Chondrocyte (in vitro differentiated cells): ENCODE results near the gene MYO15B. TPM values are rescaled to one million over a fixed set of nuclear protein-coding genes. Genes with fewer than 3 reads are reported as not detected.

Experiments
- DNase-seq: peaks from one replicate; pipeline ENCODE4 v3.0.0; 2021; ENCODE audit warnings: mixed read lengths, low spot score
- H3K27ac Mint-ChIP-seq: one replicate; pipeline ENCODE4 v1.8.0; 2021; ENCODE audit warnings: mild to moderate bottlenecking, moderate library complexity, mixed read lengths; ENCODE audit not compliant: unreplicated experiment
- H3K27me3 Mint-ChIP-seq: 2 replicates; pipeline ENCODE4 v1.8.0; 2021; ENCODE audit warnings: low read depth, mixed read lengths
- H3K36me3 Mint-ChIP-seq: 2 replicates; pipeline ENCODE4 v1.8.0; 2021; ENCODE audit warnings: low read depth, mixed read lengths
- H3K4me1 Mint-ChIP-seq: 2 replicates; pipeline ENCODE4 v1.8.0; 2021; ENCODE audit warnings: low read depth, mild to moderate bottlenecking, mixed read lengths
- H3K4me3 Mint-ChIP-seq: one replicate; pipeline ENCODE4 v1.8.0; 2021; ENCODE audit warnings: mild to moderate bottlenecking, moderate library complexity, mixed read lengths; ENCODE audit not compliant: unreplicated experiment
- H3K9me3 Mint-ChIP-seq: 2 replicates; pipeline ENCODE4 v1.8.0; 2021; ENCODE audit warnings: low read depth, mixed read lengths
- CTCF ChIP-seq: fragments of 200-600 bp; sonication (generic); IDR thresholded peaks from 2 replicates; pipeline ENCODE4 v1.5.0; 2021; ENCODE audit warnings: antibody characterized with exemption, mild to moderate bottlenecking, moderate library complexity
- total RNA-seq: library from RNA; stranded (reverse); gene quantifications from 3 replicates; pipeline ENCODE4 v1.2.1, GENCODE V29; 2021

MYO15B gene
- total RNA-seq, 1 donor from 2014 or later, result 16.0 TPM

- no peak overlapping the region for H3K4me3 Mint-ChIP-seq
- peaks cover 2% of the 10 kb centered on the region for H3K27me3 Mint-ChIP-seq
- no peaks in the 10 kb centered on the region for H3K36me3 Mint-ChIP-seq
- no peak overlapping the region for H3K27ac Mint-ChIP-seq
- DNase-seq, result no peak
- H3K4me1 Mint-ChIP-seq, result no peaks in the 10 kb centered on the region
- H3K9me3 Mint-ChIP-seq, result no peaks in the 10 kb centered on the region
- peak; percentile 80 for TF ChIP-seq CTCF
Observed at GRCh38 chr17:75601057-75601987, 13.7 kb downstream of the MYO15B start.

- no peak for TF ChIP-seq CTCF
- Mint-ChIP-seq H3K36me3 (no peaks in the 10 kb centered on the region), H3K27me3 (no peaks in the 10 kb centered on the region), H3K9me3 (no peaks in the 10 kb centered on the region), H3K4me1 (no peaks in the 10 kb centered on the region), H3K4me3 (no peak overlapping the region), H3K27ac (no peak overlapping the region)
- DNase-seq, result peak; percentile 90
Observed at GRCh38 chr17:75602644-75603043, 15.0 kb downstream of the MYO15B start.

DNA sequence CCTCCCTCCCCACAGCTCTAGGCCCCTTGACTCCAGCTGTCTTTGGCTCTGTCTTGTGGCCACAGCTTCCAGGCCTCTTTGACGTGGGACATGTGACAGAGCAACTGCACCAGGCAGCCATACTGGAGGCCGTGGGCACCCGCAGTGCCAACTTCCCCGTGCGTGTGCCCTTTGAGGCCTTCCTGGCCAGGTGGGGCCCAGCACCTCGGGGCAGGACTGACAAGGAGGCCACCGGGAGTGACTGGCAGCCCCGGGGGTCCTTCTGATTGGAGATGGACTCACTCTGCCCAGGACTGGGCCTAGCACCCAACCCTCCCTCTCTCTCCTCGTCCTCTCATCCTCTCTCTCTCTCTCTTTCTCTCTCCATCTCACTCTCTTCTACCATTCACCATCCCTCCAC, 15.5 kb downstream of the MYO15B start:
- Mint-ChIP-seq H3K9me3 (no peaks in the 10 kb centered on the region), H3K4me1 (no peaks in the 10 kb centered on the region), H3K4me3 (no peak overlapping the region), H3K27me3 (no peaks in the 10 kb centered on the region), H3K36me3 (no peaks in the 10 kb centered on the region), H3K27ac (no peak overlapping the region)
- TF ChIP-seq CTCF, result no peak
- DNase-seq, result no peak

DNA sequence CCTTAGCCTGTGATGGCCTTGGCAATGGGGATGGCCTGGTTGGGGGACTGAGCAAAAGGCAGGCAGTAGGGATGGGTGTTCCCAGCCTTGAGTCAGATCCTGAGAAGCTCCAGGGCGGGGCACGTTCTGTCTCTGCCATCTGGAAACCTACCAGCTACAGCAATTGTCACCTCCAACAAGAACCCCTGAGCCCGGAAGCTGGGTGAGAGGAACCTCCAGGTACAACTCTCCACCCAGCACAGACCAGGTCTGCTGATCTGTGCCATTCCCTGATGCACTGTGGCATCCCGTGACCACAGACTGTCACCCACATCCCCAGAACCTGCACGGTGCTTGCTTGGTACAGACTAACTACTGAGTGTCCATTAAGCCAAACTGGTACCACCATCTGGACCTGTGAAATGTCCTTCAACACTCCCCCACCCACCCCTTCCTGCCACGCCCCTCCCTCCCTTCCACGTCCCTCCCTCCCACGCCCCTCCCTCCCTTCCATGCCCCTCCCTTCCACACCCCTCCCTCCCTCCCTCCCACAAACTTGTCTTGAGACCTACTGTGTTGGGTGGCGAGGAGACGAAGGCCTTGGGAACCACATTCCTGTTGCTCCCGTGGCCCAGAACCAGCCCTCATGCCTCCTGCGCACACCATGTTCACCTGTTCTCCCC, 16.6 kb downstream of the MYO15B start:
- no peak overlapping the region for H3K4me3 Mint-ChIP-seq
- no peak overlapping the region for H3K27ac Mint-ChIP-seq
- no peak for DNase-seq
- H3K9me3 Mint-ChIP-seq, result no peaks in the 10 kb centered on the region
- H3K27me3 Mint-ChIP-seq, result no peaks in the 10 kb centered on the region
- TF ChIP-seq CTCF, result no peak
- no peaks in the 10 kb centered on the region for H3K4me1 Mint-ChIP-seq
- H3K36me3 Mint-ChIP-seq, result no peaks in the 10 kb centered on the region

- DNase-seq, result no peak
- H3K36me3 Mint-ChIP-seq, result no peaks in the 10 kb centered on the region
- no peak overlapping the region for H3K4me3 Mint-ChIP-seq
- no peak overlapping the region for H3K27ac Mint-ChIP-seq
- no peaks in the 10 kb centered on the region for H3K27me3 Mint-ChIP-seq
- H3K4me1 Mint-ChIP-seq, result no peaks in the 10 kb centered on the region
- H3K9me3 Mint-ChIP-seq, result no peaks in the 10 kb centered on the region
- TF ChIP-seq CTCF, result no peak
Observed at GRCh38 chr17:75605790-75606189, 18.2 kb downstream of the MYO15B start.
